Left kidney (tissue), 8 donors: ENCODE measurements around the gene SNAPC1. TPM values are rescaled to one million over a fixed set of nuclear protein-coding genes. Genes with fewer than 3 reads are reported as not detected.
A peak's percentile ranks its signal among the peaks of the same experiment; 100 is the strongest.
"Not testable (repeated sequence)": the region's sequence is repeated elsewhere in the genome, so short reads cannot be mapped to it uniquely, and the experiment has no call there.

Experiments used
- DNase-seq: peaks from one replicate; pipeline ENCODE4 v3.0.0-alpha.2; 2013
- long read RNA-seq, 8 donors: transcript quantifications; one replicate each; lab custom pipeline, GENCODE V29; 2026
- polyA plus RNA-seq: library from polyadenylated mRNA; unstranded; fragments of 120-200 nt; gene quantifications from one replicate; pipeline ENCODE4 v1.2.1, GENCODE V29; 2013; ENCODE audit not compliant: insufficient read length

The SNAPC1 gene, protein sequence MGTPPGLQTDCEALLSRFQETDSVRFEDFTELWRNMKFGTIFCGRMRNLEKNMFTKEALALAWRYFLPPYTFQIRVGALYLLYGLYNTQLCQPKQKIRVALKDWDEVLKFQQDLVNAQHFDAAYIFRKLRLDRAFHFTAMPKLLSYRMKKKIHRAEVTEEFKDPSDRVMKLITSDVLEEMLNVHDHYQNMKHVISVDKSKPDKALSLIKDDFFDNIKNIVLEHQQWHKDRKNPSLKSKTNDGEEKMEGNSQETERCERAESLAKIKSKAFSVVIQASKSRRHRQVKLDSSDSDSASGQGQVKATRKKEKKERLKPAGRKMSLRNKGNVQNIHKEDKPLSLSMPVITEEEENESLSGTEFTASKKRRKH
- 12.4 TPM for polyA plus RNA-seq
- long read RNA-seq, donor 1, partial matches to known transcripts: 13 of 15 reads
- long read RNA-seq, donor 1, other reads (novel, unspliced or antisense): 0 of 15 reads
- long read RNA-seq, donor 2, partial matches to known transcripts: 5 of 8 reads
- long read RNA-seq, donor 2, other reads (novel, unspliced or antisense): 0 of 8 reads
- long read RNA-seq, donor 3: 0 reads
- long read RNA-seq, donor 4: 0 reads
- long read RNA-seq, donor 5, transcript SNAPC1-201 (10 exons, 2,656 nt): major isoform, 5 of 14 reads
- long read RNA-seq, donor 5, partial matches to known transcripts: 9 of 14 reads
- long read RNA-seq, donor 5, other reads (novel, unspliced or antisense): 0 of 14 reads
- long read RNA-seq, donor 6, partial matches to known transcripts: 5 of 8 reads
- long read RNA-seq, donor 6, other reads (novel, unspliced or antisense): 0 of 8 reads
- long read RNA-seq, donor 7, transcript SNAPC1-201 (10 exons, 2,656 nt): major isoform, 5 of 23 reads
- long read RNA-seq, donor 7, partial matches to known transcripts: 18 of 23 reads
- long read RNA-seq, donor 7, other reads (novel, unspliced or antisense): 0 of 23 reads
- long read RNA-seq, donor 8: 0 reads

DNA sequence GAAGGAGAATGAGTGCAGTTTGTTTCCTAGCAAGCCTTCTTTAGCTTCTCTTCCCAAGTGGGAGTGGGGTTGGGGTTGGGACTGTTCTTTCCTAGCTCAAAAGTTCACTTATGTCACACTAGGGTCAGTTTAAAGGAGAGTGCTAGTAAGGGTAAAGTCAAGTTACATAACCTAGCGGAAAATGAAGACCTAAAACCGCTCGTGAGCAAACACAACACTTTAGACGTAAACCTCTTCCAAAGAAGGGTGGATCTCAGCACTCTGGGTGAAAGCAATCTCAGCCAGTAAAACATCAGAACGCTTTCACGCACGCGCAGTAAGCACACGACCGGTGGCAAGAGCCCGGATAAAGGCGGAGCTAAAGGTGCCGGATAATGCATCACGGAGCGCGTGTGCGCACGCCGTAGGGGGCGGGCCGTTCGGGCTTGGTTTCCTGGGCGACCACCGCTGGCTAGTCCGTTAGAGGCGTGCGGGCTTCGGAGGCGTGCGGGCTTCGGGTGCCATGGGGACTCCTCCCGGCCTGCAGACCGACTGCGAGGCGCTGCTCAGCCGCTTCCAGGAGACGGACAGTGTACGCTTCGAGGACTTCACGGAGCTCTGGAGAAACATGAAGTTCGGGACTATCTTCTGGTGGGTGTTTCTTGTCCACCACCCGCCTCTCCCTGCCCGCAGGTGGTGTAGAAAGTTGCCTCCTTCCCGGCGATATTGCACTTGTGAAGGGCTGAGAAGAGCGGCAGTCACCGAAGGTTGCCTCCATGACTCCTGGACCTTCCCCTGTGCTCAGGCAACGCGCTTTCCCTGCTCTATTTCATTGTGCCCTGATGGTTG, at the start of gene SNAPC1:
Gene SNAPC1 (plus strand): TSS at position 462 of the 828 bp plus-strand sequence. CDS start 41 bp downstream, at position 503.
- peak; percentile 99 for DNase-seq

GRCh38 chr14:61713724-61714437, 48.3 kb upstream of the SNAPC1 start:
- no peak for DNase-seq

DNA sequence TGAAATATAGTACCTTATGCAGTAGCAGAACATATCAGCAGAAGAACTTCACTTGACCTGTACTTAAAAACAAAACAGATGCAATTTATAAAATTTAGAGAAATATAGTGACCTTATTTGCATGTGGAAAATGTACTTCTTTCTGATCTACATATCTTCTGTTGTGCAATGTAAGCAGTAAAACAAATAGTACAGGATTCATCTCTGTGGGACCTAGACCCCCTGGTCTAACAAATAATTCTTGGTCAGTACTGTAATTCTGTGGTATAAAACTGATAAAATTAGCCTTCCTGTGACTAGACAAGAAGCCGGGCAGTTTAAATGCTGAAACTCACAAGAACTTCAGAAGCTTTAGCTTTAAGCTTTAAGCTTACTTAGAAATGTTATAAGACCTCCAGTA, 45.3 kb upstream of the SNAPC1 start:
- DNase-seq: no peak

- no peak for DNase-seq
Observed at GRCh38 chr14:61718039-61718438, 44.2 kb upstream of the SNAPC1 start.

DNA sequence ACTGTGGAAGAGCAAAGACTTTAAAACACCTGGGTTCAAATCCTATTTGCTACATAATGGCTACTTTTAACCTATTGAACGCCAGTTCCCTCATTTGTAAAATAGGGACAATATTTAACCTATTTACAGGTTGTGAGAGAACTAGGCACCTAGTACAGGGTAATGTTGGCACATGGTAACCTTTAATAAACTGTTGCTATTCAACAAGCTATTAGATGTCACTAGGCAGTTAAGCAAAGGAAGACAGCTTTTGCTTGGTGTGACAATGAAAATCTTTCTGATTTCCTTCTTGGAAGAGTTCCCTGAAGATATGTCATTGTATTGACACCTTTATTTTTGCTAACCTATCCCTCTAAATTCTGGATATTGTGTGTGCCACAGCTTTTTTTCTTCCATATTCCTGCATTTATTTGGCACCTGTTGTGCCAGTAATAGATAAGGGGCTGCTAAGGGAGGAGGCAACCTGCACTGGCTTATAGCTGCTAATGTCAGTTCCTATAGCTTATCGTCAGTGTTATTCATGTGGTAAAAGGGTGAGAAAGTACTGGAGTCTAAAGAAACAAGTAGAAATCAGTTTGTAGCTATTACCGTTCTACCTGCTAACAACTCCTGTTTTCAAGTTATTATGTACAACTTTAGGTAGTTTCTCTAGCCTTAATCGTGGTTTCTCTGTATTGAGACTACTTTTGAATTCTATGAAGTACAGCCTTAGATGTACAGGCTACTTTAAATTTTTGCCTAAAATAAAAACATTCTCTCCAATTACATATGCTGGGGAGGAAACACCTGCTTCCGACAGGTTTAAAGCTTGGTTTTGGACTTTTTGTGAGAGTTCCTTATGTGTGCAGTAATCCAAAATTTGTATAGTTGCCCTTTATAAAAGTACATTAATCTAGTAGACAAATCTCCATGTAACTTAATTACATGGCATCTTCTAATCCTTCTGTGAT, 42.6 kb upstream of the SNAPC1 start:
- no peak for DNase-seq

DNA sequence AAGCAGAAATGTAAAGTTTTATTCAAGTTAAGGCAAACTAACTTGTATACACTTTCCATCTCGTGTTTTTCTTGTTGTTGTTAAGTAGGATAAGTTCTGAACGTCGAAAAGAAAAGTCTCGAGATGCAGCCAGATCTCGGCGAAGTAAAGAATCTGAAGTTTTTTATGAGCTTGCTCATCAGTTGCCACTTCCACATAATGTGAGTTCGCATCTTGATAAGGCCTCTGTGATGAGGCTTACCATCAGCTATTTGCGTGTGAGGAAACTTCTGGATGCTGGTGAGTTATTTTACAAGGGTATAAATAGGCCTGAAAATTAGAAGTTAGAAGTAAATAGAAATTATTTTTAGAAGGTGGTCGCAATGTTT, 41.9 kb upstream of the SNAPC1 start:
- no peak for DNase-seq

DNA sequence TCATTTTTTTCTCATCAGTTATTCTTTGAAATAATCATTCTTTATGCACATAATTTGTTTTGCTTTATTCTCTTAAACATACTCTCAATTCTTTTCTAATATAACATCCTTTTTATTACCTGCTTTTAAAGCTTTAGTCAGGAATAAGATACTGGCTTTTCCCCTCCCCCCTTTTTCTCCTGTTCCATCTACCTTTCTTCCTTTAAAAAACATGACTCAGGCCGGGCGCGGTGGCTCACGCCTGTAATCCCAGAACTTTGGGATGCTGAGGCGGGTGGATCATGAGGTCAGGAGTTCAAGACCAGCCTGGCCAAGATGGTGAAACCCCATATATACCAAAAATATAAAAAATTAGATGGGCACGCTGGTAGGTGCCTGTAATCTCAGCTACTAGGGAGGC, 41.5 kb upstream of the SNAPC1 start:
- DNase-seq: no peak

DNA sequence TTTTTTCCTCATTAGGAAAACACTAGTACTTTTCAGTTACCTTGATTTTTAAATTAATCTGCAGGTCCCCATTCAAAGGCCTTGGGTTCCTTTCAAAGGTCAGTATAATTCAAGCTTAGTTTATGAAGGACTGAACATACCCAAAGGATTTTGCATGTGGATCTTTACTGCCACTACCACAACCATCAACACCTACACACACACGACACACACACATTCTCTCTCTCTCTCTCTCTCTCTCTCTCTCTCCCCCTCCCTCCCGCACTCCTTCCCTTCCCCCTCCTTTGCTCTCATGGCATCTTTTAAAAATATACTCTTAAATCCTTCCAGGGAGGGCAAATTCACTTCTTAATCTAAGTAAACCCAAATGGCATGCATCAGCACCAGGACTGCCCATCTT, 38.1 kb upstream of the SNAPC1 start:
- DNase-seq: no peak

- no peak for DNase-seq
Observed at GRCh38 chr14:61726778-61727658, 35.2 kb upstream of the SNAPC1 start.

GRCh38 chr14:61730756-61731373, 31.4 kb upstream of the SNAPC1 start:
- no peak for DNase-seq

GRCh38 chr14:61733972-61734371, 28.2 kb upstream of the SNAPC1 start:
- no peak for DNase-seq

GRCh38 chr14:61736751-61737150, 25.5 kb upstream of the SNAPC1 start:
- no peak for DNase-seq

- no peak for DNase-seq
Observed at GRCh38 chr14:61737915-61738314, 24.3 kb upstream of the SNAPC1 start.

DNA sequence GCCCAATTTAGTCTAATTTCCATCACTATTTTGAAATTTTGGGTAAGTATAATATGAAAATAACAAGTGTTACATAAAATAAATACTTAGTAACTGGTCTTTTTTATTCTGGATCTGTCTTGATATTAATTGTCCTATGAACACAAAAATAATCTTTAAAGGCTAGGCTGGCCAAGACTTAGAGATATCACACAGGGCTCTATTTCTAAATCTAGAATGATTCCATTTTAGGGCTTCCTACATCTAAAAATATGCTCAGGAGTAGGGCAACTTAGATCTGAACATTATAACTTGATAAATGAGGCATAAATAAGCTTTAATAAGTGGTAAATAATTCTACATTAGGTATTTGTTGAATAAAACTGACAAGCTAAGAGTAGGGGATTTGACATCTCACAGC, 23.1 kb upstream of the SNAPC1 start:
- no peak for DNase-seq

GRCh38 chr14:61742371-61742770, 19.8 kb upstream of the SNAPC1 start:
- no peak for DNase-seq

- no peak for DNase-seq
Observed at GRCh38 chr14:61744238-61744637, 18.0 kb upstream of the SNAPC1 start.

GRCh38 chr14:61746346-61746745, 15.9 kb upstream of the SNAPC1 start:
- DNase-seq: not testable (repeated sequence)

- DNase-seq: no peak
Observed at GRCh38 chr14:61746881-61747280, 15.3 kb upstream of the SNAPC1 start.

GRCh38 chr14:61747342-61747741, 14.9 kb upstream of the SNAPC1 start:
- no peak for DNase-seq
